Keratinocyte (primary cell): Measurements from ENCODE around the gene SETD6.

ENCODE experiments used
- EZH2 ChIP-seq: IDR thresholded peaks from one replicate; pipeline ENCODE4 v1.6.1; 2012; ENCODE audit warnings: inconsistent platforms, mild to moderate bottlenecking, low read length, moderate library complexity
- TF ChIP-seq, protein P1 (sequence below), 3 experiments: IDR thresholded peaks in 1 of 3; conservative IDR thresholded peaks in 1 of 3; optimal IDR thresholded peaks in 1 of 3; 2 replicates in 2 of 3; 3 replicates in 1 of 3; pipeline versions ENCODE3 to v1.5.1; 2011; ENCODE audit warnings: low read length in 3 of 3, mild to moderate bottlenecking in 3 of 3, moderate library complexity in 2 of 3, control low read depth in 1 of 3, inconsistent platforms in 1 of 3; ENCODE audit not compliant: insufficient read depth in 2 of 3; ENCODE audit errors: extremely low read depth in 1 of 3

DNA sequence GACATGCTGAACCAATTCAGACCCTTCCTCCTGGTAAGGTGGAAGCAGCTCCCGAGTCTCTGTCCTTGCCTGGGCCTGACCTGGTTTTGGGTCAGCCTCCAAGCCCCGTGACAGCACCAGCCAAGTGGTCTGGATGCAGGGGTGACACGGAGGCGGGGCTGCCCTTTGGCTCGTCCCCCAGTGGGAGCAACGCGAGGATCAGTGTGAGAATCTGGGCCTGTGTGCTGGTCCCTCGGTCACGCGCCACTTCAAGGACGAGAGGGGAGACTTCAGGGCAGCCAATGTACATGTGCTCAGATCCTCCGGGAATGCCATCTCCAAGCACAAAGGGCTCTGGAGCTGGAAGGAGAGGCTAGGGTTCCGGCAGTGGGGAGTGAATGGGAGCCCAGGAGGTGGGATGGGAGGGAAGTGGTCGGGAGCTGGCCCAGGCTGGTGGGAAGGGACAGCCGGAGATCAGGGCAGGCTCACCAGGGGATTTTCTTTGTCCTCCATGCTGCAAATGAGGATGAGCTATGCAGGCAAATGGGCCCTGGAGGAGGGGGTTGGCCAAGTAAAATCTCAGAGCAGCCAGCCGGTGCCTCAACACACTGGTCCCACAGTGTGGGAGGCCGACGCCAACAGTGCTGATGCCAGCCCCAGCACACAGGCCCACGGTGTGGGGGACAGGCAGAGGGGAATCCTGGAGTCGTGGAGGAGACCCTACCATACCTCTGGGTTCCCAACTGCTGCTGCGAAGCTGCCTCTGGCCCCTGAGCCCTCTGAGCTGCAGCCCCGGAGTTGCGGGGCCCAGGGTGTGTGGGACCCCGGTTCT lies 19.6 kb upstream of the SETD6 start:
- TF ChIP-seq, protein P1, sequence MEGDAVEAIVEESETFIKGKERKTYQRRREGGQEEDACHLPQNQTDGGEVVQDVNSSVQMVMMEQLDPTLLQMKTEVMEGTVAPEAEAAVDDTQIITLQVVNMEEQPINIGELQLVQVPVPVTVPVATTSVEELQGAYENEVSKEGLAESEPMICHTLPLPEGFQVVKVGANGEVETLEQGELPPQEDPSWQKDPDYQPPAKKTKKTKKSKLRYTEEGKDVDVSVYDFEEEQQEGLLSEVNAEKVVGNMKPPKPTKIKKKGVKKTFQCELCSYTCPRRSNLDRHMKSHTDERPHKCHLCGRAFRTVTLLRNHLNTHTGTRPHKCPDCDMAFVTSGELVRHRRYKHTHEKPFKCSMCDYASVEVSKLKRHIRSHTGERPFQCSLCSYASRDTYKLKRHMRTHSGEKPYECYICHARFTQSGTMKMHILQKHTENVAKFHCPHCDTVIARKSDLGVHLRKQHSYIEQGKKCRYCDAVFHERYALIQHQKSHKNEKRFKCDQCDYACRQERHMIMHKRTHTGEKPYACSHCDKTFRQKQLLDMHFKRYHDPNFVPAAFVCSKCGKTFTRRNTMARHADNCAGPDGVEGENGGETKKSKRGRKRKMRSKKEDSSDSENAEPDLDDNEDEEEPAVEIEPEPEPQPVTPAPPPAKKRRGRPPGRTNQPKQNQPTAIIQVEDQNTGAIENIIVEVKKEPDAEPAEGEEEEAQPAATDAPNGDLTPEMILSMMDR (optimal IDR thresholded peaks at IDR 0.05 in 1 of 3, IDR thresholded peaks at IDR 0.05 in 1 of 3, conservative IDR thresholded peaks at IDR 0.05 in 1 of 3; ENCODE audit: extremely low read depth in 1 of 3, insufficient read depth in 2 of 3, low read length in 3 of 3): no peak
- no peak for TF ChIP-seq EZH2
